SK-N-SH treated with all-trans-retinoic acid at 6 μM for 48 hours (cell line): ENCODE measurements around the gene LEMD2.
A peak's percentile ranks its signal among the peaks of the same experiment; 100 is the strongest.

Source experiments
- ATAC-seq: fragments of 200-7000 bp; cut with Tn5 transposase; 3 replicates; pipeline ENCODE4 v1.9.1; 2020; ENCODE audit warnings: mild to moderate bottlenecking, moderate library complexity
- BACH2 ChIP-seq: fragments of 250-450 bp; sonication (Bioruptor Pico); IDR thresholded peaks from 2 replicates; pipeline ENCODE4 v1.9.0; 2021; ENCODE audit warnings: mild to moderate bottlenecking, borderline replicate concordance
- CSDC2 ChIP-seq: fragments of 250-450 bp; sonication (Bioruptor Pico); IDR thresholded peaks from 2 replicates; pipeline ENCODE4 v1.5.0; 2020; ENCODE audit warnings: mild to moderate bottlenecking, moderate library complexity
- CSRNP3 ChIP-seq: fragments of 250-450 bp; sonication (Bioruptor Pico); IDR thresholded peaks from 2 replicates; pipeline ENCODE4 v1.5.1; 2021; ENCODE audit warnings: mild to moderate bottlenecking, moderate library complexity
- ESRRG ChIP-seq: fragments of 250-450 bp; sonication (Bioruptor Pico); IDR thresholded peaks from 2 replicates; pipeline ENCODE4 v1.6.1; 2021; ENCODE audit warnings: mild to moderate bottlenecking
- GLIS3 ChIP-seq: fragments of 250-450 bp; sonication (Bioruptor Pico); IDR thresholded peaks from 2 replicates; pipeline ENCODE4 v1.5.0; 2020; ENCODE audit warnings: mild to moderate bottlenecking, moderate library complexity
- ISL1 ChIP-seq: fragments of 250-450 bp; sonication (Bioruptor Pico); IDR thresholded peaks from 2 replicates; pipeline ENCODE4 v2.1.2; 2022; ENCODE audit warnings: mild to moderate bottlenecking, moderate library complexity
- OSR1 ChIP-seq: fragments of 250-450 bp; sonication (Bioruptor Pico); IDR thresholded peaks from 2 replicates; pipeline ENCODE4 v1.8.0; 2022; ENCODE audit warnings: moderate library complexity, mild to moderate bottlenecking, inconsistent platforms
- RARB ChIP-seq: fragments of 250-450 bp; sonication (Bioruptor Pico); IDR thresholded peaks from 2 replicates; pipeline ENCODE4 v1.8.0; 2021; ENCODE audit warnings: mild to moderate bottlenecking, moderate library complexity
- SNAI2 ChIP-seq: fragments of 250-450 bp; sonication (Bioruptor Pico); IDR thresholded peaks from 2 replicates; pipeline ENCODE4 v1.5.0; 2020; ENCODE audit warnings: mild to moderate bottlenecking, moderate library complexity
- TCF4 ChIP-seq: fragments of 250-450 bp; sonication (Bioruptor Pico); IDR thresholded peaks from 2 replicates; pipeline ENCODE4 v1.8.0; 2021; ENCODE audit warnings: mild to moderate bottlenecking, moderate library complexity, borderline replicate concordance
- TOX ChIP-seq: fragments of 250-450 bp; sonication (Bioruptor Pico); IDR thresholded peaks from 2 replicates; pipeline ENCODE4 v1.8.0; 2021; ENCODE audit warnings: mild to moderate bottlenecking, moderate library complexity, borderline replicate concordance
- ZFP3 ChIP-seq: fragments of 250-450 bp; sonication (Bioruptor Pico); IDR thresholded peaks from 2 replicates; pipeline ENCODE4 v1.5.0; 2020; ENCODE audit warnings: mild to moderate bottlenecking, moderate library complexity
- ZFP30 ChIP-seq: fragments of 450-650 bp; formaldehyde crosslinking; IDR thresholded peaks from 2 replicates; pipeline ENCODE4 v1.5.0; 2022; ENCODE audit warnings: mild to moderate bottlenecking, moderate library complexity
- ZNF565 ChIP-seq: fragments of 450-650 bp; formaldehyde crosslinking; conservative IDR thresholded peaks from 2 replicates; pipeline ENCODE4 v1.5.0; 2020; ENCODE audit warnings: low read depth, mild to moderate bottlenecking, moderate library complexity
- ZNF70 ChIP-seq: fragments of 450-650 bp; formaldehyde crosslinking; IDR thresholded peaks from 2 replicates; pipeline ENCODE4 v1.5.0; 2020; ENCODE audit warnings: mild to moderate bottlenecking, moderate library complexity
- ZNF8 ChIP-seq: fragments of 450-650 bp; formaldehyde crosslinking; IDR thresholded peaks from 2 replicates; pipeline ENCODE4 v1.5.0; 2020; ENCODE audit warnings: mild to moderate bottlenecking, moderate library complexity
- TF ChIP-seq, protein P1 (sequence below): fragments of 250-450 bp; sonication (Bioruptor Pico); IDR thresholded peaks from 2 replicates; pipeline ENCODE4 v1.5.1; 2020; ENCODE audit warnings: low read depth, mild to moderate bottlenecking, moderate library complexity
- TF ChIP-seq, protein P2 (sequence below): fragments of 250-450 bp; sonication (Bioruptor Pico); IDR thresholded peaks from 2 replicates; pipeline ENCODE4 v1.8.0; 2020; ENCODE audit warnings: mild to moderate bottlenecking, moderate library complexity, borderline replicate concordance
- TF ChIP-seq, protein P3 (sequence below): fragments of 250-450 bp; sonication (Bioruptor Pico); IDR thresholded peaks from 2 replicates; pipeline ENCODE4 v1.5.0; 2020; ENCODE audit warnings: mild to moderate bottlenecking, moderate library complexity

Gene LEMD2

GRCh38 chr6:33828452-33828763, 39.5 kb upstream of the LEMD2 start (continued):
- TF ChIP-seq CSDC2 (no peak), ZNF70 (CRISPR knock-in tag) (no peak), CSRNP3 (CRISPR knock-in tag) (no peak), TCF4 (CRISPR knock-in tag) (no peak), TOX (no peak), ZFP3 (CRISPR knock-in tag) (no peak), ESRRG (no peak), OSR1 (CRISPR knock-in tag) (no peak)
- TF ChIP-seq, protein P1, sequence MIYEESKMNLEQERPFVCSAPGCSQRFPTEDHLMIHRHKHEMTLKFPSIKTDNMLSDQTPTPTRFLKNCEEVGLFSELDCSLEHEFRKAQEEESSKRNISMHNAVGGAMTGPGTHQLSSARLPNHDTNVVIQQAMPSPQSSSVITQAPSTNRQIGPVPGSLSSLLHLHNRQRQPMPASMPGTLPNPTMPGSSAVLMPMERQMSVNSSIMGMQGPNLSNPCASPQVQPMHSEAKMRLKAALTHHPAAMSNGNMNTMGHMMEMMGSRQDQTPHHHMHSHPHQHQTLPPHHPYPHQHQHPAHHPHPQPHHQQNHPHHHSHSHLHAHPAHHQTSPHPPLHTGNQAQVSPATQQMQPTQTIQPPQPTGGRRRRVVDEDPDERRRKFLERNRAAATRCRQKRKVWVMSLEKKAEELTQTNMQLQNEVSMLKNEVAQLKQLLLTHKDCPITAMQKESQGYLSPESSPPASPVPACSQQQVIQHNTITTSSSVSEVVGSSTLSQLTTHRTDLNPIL (CRISPR knock-in tag): no peak

GRCh38 chr6:33827546-33828451, 38.9 kb upstream of the LEMD2 start:
- no peak for TF ChIP-seq TCF4 (CRISPR knock-in tag)
- no peak for TF ChIP-seq ZNF70 (CRISPR knock-in tag)
- no peak for TF ChIP-seq ZFP3 (CRISPR knock-in tag)
- no peak for TF ChIP-seq SNAI2 (CRISPR knock-in tag)
- no peak for TF ChIP-seq ZNF8
- TF ChIP-seq GLIS3 (CRISPR knock-in tag): no peak

DNA sequence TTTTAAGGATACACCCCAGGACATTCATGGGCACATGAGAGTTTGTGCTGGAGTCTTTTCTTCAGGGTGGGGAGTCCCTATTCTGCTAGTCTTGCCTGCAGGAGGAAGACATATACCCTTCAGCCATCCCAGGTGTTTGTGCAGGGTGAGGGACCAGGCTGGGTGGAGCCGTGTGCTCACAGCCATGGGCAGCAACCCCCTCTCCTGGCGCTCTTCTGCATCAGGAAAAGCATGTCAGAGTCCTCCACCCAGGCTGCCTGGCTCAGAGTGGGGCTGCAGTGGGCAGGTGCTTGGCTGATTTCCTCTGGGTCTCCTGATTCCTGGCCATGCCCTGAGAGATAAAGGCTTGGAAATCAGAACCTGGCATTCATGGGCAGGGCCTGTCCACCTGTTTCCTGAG, 37.6 kb upstream of the LEMD2 start:
- TF ChIP-seq TCF4 (CRISPR knock-in tag): no peak
- TF ChIP-seq ZNF70 (CRISPR knock-in tag): no peak
- TF ChIP-seq, protein P2, sequence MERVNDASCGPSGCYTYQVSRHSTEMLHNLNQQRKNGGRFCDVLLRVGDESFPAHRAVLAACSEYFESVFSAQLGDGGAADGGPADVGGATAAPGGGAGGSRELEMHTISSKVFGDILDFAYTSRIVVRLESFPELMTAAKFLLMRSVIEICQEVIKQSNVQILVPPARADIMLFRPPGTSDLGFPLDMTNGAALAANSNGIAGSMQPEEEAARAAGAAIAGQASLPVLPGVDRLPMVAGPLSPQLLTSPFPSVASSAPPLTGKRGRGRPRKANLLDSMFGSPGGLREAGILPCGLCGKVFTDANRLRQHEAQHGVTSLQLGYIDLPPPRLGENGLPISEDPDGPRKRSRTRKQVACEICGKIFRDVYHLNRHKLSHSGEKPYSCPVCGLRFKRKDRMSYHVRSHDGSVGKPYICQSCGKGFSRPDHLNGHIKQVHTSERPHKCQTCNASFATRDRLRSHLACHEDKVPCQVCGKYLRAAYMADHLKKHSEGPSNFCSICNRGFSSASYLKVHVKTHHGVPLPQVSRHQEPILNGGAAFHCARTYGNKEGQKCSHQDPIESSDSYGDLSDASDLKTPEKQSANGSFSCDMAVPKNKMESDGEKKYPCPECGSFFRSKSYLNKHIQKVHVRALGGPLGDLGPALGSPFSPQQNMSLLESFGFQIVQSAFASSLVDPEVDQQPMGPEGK: no peak
- TF ChIP-seq, protein P3, sequence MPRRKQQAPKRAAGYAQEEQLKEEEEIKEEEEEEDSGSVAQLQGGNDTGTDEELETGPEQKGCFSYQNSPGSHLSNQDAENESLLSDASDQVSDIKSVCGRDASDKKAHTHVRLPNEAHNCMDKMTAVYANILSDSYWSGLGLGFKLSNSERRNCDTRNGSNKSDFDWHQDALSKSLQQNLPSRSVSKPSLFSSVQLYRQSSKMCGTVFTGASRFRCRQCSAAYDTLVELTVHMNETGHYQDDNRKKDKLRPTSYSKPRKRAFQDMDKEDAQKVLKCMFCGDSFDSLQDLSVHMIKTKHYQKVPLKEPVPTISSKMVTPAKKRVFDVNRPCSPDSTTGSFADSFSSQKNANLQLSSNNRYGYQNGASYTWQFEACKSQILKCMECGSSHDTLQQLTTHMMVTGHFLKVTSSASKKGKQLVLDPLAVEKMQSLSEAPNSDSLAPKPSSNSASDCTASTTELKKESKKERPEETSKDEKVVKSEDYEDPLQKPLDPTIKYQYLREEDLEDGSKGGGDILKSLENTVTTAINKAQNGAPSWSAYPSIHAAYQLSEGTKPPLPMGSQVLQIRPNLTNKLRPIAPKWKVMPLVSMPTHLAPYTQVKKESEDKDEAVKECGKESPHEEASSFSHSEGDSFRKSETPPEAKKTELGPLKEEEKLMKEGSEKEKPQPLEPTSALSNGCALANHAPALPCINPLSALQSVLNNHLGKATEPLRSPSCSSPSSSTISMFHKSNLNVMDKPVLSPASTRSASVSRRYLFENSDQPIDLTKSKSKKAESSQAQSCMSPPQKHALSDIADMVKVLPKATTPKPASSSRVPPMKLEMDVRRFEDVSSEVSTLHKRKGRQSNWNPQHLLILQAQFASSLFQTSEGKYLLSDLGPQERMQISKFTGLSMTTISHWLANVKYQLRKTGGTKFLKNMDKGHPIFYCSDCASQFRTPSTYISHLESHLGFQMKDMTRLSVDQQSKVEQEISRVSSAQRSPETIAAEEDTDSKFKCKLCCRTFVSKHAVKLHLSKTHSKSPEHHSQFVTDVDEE: no peak
- no peak for TF ChIP-seq TOX
- no peak for TF ChIP-seq RARB (CRISPR knock-in tag)
- no peak for TF ChIP-seq ZFP3 (CRISPR knock-in tag)
- no peak for TF ChIP-seq BACH2 (CRISPR knock-in tag)
- no peak for TF ChIP-seq ZNF8
- TF ChIP-seq CSDC2: no peak
- TF ChIP-seq ISL1 (CRISPR knock-in tag): no peak
- ATAC-seq: no peak

More at GRCh38 chr6:33827546-33828451, 38.9 kb upstream of the LEMD2 start:
- ATAC-seq: 0 out of 3 replicates have a peak, but pooled peaks have one; percentile 23

DNA sequence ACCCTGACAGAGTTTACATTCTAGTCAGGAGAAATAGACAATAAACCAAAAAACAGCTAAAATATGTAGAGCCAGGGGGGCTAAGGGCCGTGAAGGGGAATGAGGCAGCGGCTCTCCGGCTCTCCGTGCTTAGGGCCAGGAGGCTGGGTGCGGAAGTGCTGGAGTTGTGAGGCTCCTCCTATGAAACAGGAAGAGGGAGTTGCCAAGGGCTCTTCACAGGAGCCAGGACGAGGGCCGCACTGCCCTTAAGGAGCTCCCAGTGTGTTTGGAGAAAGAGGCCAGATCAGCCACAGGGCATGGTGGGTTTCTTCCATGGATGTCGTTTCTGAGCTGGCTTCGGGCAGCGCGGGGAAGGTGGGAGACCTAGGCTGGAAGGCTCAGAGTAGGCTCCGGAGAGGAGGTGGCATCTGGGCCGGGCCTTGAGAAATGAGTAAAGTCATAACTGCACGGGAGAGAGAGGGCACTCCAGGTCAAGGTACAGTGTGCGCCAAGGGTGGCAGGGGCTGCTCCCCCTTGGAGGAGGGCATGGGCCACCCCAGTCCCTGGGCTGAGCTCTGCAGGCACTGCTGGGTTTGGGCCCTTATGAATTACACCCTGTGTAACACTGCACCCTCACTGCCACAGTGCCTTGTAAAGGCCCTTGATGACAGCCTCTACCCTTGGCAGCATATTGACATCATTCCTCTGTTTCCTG, 35.7 kb upstream of the LEMD2 start:
- no peak for ATAC-seq
- TF ChIP-seq ZFP30 (CRISPR knock-in tag): no peak
- TF ChIP-seq ZNF70 (CRISPR knock-in tag): no peak
- no peak for TF ChIP-seq ZNF8
- TF ChIP-seq, all 23 proteins: peak for 0

DNA sequence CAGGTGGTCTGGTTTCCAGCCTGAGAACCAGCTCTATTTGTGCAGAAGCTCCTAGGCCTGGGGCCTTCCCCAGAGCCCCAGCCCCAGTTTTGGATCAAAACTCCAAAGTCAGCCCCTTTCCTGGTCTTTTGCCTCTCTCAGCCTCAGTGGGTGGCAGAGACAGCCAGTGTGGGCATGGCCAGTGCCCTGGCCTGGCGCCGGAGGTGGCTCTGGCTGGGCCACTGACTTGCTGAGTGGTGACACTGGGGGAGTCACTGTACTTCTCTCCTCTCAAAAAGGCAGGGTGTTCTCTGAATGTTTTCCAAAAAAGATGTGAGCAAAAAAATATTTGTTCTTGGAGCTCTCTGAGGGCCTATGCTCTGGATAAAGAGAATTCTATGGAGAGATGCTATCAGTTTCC, 34.9 kb upstream of the LEMD2 start:
- ATAC-seq: no peak
- no peak for TF ChIP-seq ZNF565 (CRISPR knock-in tag)
- no peak for TF ChIP-seq TOX
- no peak for TF ChIP-seq ZFP3 (CRISPR knock-in tag)
- TF ChIP-seq ZNF8: no peak
